IMR-90 (cell line): ENCODE measurements around the gene SNX3. TPM values are rescaled to one million over a fixed set of nuclear protein-coding genes. Genes with fewer than 3 reads are reported as not detected.

ENCODE experiments used
- ATAC-seq: fragments of 200-7000 bp; cut with Tn5 transposase; 2 replicates; pipeline ENCODE4 v1.9.1; 2020; ENCODE audit warnings: low read depth, mild to moderate bottlenecking, moderate library complexity
- BruUV-seq: library from RNA; stranded (reverse); fragments of 400-500 nt; replicated peaks from 2 replicates; lab custom pipeline; 2021; lab: Mats Ljungman, UMichigan
- CTCF ChIA-PET: fragments of 300-600 bp; formaldehyde crosslinking; extraction: SDS; loops from one replicate; lab custom pipeline; 2021; ENCODE audit warnings: antibody characterized with exemption; lab: Yijun Ruan, JAX
- POLR2A ChIA-PET: fragments of 300-600 bp; sonication (Branson Sonifier 250); formaldehyde crosslinking; loops from one replicate; lab custom pipeline; 2022; ENCODE audit warnings: antibody characterized with exemption; ENCODE audit not compliant: unreplicated experiment; lab: Charles Lee
- DNase-seq: peaks from one replicate; pipeline ENCODE4 v3.0.0; 2013
- H2AFZ ChIP-seq: replicated peaks from 2 replicates; pipeline ENCODE3; 2013; ENCODE audit warnings: low read length, mild to moderate bottlenecking; ENCODE audit not compliant: poor library complexity
- H2AK5ac ChIP-seq: 2 replicates; pipeline ENCODE4 v1.6.1; 2013; ENCODE audit warnings: low read depth, low read length, inconsistent platforms
- H2AK9ac ChIP-seq: replicated peaks from 2 replicates; pipeline ENCODE3; 2013; ENCODE audit warnings: mild to moderate bottlenecking, low read depth, low read length, moderate library complexity; ENCODE audit not compliant: poor library complexity
- H2BK120ac ChIP-seq: 2 replicates; pipeline ENCODE4 v1.6.1; 2013; ENCODE audit warnings: low read depth, low read length, inconsistent platforms
- H2BK15ac ChIP-seq: 3 replicates; pipeline ENCODE4 v1.6.1; 2013; ENCODE audit warnings: low read depth, low read length, inconsistent platforms
- H2BK20ac ChIP-seq: 2 replicates; pipeline ENCODE4 v1.6.1; 2013; ENCODE audit warnings: low read depth, mild to moderate bottlenecking, inconsistent platforms, low read length, moderate library complexity
- H2BK5ac ChIP-seq: 2 replicates; pipeline ENCODE4 v1.6.1; 2013; ENCODE audit warnings: mild to moderate bottlenecking, low read depth, low read length, inconsistent platforms; ENCODE audit not compliant: poor library complexity, severe bottlenecking
- H3K14ac ChIP-seq: replicated peaks from 2 replicates; pipeline ENCODE4 v1.6.1; 2013; ENCODE audit warnings: low read depth, low read length, inconsistent platforms
- H3K18ac ChIP-seq: 2 replicates; pipeline ENCODE4 v1.6.1; 2013; ENCODE audit warnings: low read depth, low read length, control low read depth
- H3K23ac ChIP-seq: 2 replicates; pipeline ENCODE4 v1.6.1; 2013; ENCODE audit warnings: low read depth, low read length, inconsistent platforms
- H3K27ac ChIP-seq: 2 replicates; pipeline ENCODE4 v1.5.1; 2013; ENCODE audit warnings: mild to moderate bottlenecking, control low read depth, low read length; ENCODE audit not compliant: insufficient read depth
- H3K27me3 ChIP-seq: 2 replicates; pipeline ENCODE4 v1.6.1; 2013; ENCODE audit warnings: low read length; ENCODE audit not compliant: control insufficient read depth, insufficient read depth
- H3K36me3 ChIP-seq: 2 replicates; pipeline ENCODE4 v1.6.1; 2013; ENCODE audit warnings: low read length, mixed read lengths; ENCODE audit not compliant: control insufficient read depth, insufficient read depth
- H3K4ac ChIP-seq: 2 replicates; pipeline ENCODE4 v1.6.1; 2013; ENCODE audit warnings: low read depth, low read length, inconsistent platforms
- H3K4me1 ChIP-seq: 2 replicates; pipeline ENCODE4 v1.6.1; 2013; ENCODE audit warnings: low read length, mixed read lengths; ENCODE audit not compliant: control insufficient read depth, insufficient read depth
- H3K4me2 ChIP-seq: 2 replicates; pipeline ENCODE4 v1.6.1; 2013; ENCODE audit warnings: low read depth, mild to moderate bottlenecking, control low read depth, low read length, moderate library complexity
- H3K4me3 ChIP-seq: 2 replicates; pipeline ENCODE4 v1.5.1; 2013; ENCODE audit warnings: low read depth, mild to moderate bottlenecking, control low read depth, low read length, moderate library complexity; ENCODE audit not compliant: insufficient read depth
- H3K56ac ChIP-seq: 2 replicates; pipeline ENCODE4 v1.6.1; 2013; ENCODE audit warnings: low read length, inconsistent platforms; ENCODE audit not compliant: insufficient read depth; ENCODE audit errors: extremely low read depth
- H3K79me1 ChIP-seq, 2 experiments: 2 replicates each; pipeline ENCODE4 v1.6.1; 2013; ENCODE audit warnings: low read length in 2 of 2, inconsistent platforms in 1 of 2, low read depth in 1 of 2
- H3K9ac ChIP-seq: 2 replicates; pipeline ENCODE4 v1.6.1; 2013; ENCODE audit warnings: low read depth, low read length, control low read depth
- H3K9me1 ChIP-seq: 2 replicates; pipeline ENCODE4 v1.6.1; 2013; ENCODE audit warnings: low read length, inconsistent platforms; ENCODE audit not compliant: insufficient read depth
- H3K9me3 ChIP-seq: 2 replicates; pipeline ENCODE4 v1.6.1; 2013; ENCODE audit warnings: low read length; ENCODE audit not compliant: control insufficient read depth, insufficient read depth
- H4K20me1 ChIP-seq: 2 replicates; pipeline ENCODE4 v1.6.1; 2013; ENCODE audit warnings: low read length, inconsistent platforms; ENCODE audit not compliant: insufficient read depth
- H4K5ac ChIP-seq: 2 replicates; pipeline ENCODE4 v1.6.1; 2013; ENCODE audit warnings: mild to moderate bottlenecking, low read depth, low read length, control low read depth
- H4K8ac ChIP-seq, 2 experiments: 2 replicates each; pipeline ENCODE4 v1.6.1; 2013; ENCODE audit warnings: low read depth in 2 of 2, low read length in 2 of 2, control low read depth in 1 of 2, inconsistent platforms in 1 of 2
- H4K91ac ChIP-seq: 2 replicates; pipeline ENCODE4 v1.6.1; 2013; ENCODE audit warnings: low read depth, low read length, inconsistent platforms; ENCODE audit not compliant: insufficient read depth
- BHLHE40 ChIP-seq: fragments of 150-350 bp; IDR thresholded peaks from 2 replicates; pipeline ENCODE4 v1.6.1; 2016; ENCODE audit warnings: mild to moderate bottlenecking, low read depth, low read length
- CHD1 ChIP-seq: IDR thresholded peaks from 2 replicates; pipeline ENCODE4 v1.6.1; 2012; ENCODE audit warnings: low read depth, low read length, improper control_type of control experiment
- WGBS, 2 experiments: methylation state at CpG; one replicate each; pipeline versions ENCODE4 v1.1.5 to v1.1.7; 2013; ENCODE audit warnings: missing lambda C conversion rate in 2 of 2; ENCODE audit not compliant: insufficient read length in 1 of 2; ENCODE audit errors: extremely low coverage in 2 of 2; 5-methylcytosine and 5-hydroxymethylcytosine counted together
- dilution Hi-C: fragments of 300-500 bp; cut with HindIII; formaldehyde crosslinking; loops from one replicate; pipeline ENCODE4 v1.14.3; 2018; ENCODE audit warnings: low sequenced_read_pairs; ENCODE audit not compliant: unreplicated experiment
- in situ Hi-C: fragments of 300-500 bp; cut with MboI; formaldehyde crosslinking; loops from 3 replicates; pipeline ENCODE4 v1.14.3; 2019; ENCODE audit warnings: low sequenced_read_pairs, inconsistent platforms, mixed read lengths
- intact Hi-C: fragments of 100-400 bp; cut with micrococcal nuclease; formaldehyde crosslinking; loops from 2 replicates; pipeline ENCODE4 v1.10.0; 2022
- polyA plus RNA-seq, 3 experiments: library from polyadenylated mRNA; depleted of rRNA; stranded (reverse); fragments of >200 nt; gene quantifications; 2 replicates each; pipeline ENCODE4 v1.2.3, GENCODE V29; 2012; ENCODE audit warnings: low replicate concordance in 1 of 3
- total RNA-seq: library from RNA; depleted of rRNA; stranded (reverse); fragments of >200 nt; gene quantifications from 2 replicates; pipeline ENCODE4 v1.2.3, GENCODE V29; 2012

Gene SNX3
- total and polyA plus RNA-seq, 2 of the 4 experiments (the other 2 are of a cell fraction), result 105 to 159 TPM

DNA sequence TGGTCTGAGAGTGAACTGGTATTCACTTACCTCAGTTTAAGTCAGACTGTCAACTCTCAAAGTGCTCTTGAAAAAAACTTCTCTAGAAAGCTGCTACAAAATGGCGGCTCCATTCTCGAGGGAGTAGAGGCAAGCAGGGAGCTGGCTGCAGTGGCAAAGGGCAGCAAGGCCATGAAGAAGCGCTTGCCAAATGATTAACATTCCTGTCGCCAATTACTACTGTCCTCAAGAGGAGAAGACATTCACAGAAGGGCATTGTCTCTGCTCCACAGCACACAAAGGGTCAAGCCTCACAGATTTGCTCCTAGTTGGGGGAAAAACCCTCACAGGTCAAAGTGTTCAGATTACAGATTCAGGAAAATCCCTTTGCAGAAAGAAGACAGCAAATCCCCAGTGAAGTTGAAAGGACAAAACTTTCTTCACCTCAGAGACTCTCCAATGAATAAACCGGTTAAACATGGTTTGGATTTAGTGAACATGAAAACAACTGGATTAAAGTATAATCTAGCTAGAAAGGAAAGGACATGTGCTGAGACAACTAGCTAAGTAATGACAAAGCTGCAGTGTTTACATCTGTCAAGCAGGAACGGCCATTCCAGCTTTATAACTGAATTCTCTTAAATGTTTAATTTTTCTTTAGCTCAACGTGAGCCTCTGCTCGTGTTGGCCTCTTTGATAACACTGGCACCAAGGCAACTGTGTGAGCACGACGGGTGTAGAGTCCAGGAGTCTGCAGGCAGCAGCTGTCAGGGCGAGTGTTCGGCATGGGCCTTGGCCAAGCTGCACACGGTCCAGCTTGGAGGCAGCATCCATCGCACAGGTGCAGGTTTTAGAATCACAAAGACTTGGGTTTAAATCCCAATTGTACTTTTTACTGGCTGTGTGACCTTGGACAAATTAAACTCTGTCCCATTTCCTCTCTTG lies 57.4 kb downstream of the SNX3 start:
- no TSS peak for BruUV-seq
- no peak overlapping the region for H2AFZ ChIP-seq
- DNase-seq, result no peak
- no peak overlapping the region for H2BK20ac ChIP-seq
- no peak overlapping the region for H3K18ac ChIP-seq
- H2AK9ac ChIP-seq, result no peak overlapping the region
- H2AK5ac ChIP-seq, result no peak overlapping the region
- ChIA-PET CTCF (interaction anchor here (0.6 kb wide), 1 partner anchor 45 kb away, joined by 4 read pairs; no protein-coding TSS in a partner anchor), POLR2A (no interaction called here)
- no peak overlapping the region for H2BK15ac ChIP-seq
- H3K4me1 ChIP-seq, result no peaks in the 10 kb centered on the region
- H3K36me3 ChIP-seq, result peaks cover 3% of the 10 kb centered on the region
- ATAC-seq, result no peak
- H3K9me3 ChIP-seq, result no peaks in the 10 kb centered on the region
- H2BK5ac ChIP-seq, result no peak overlapping the region
- no peak overlapping the region for H3K4me2 ChIP-seq
- no peaks in the 10 kb centered on the region for H3K27me3 ChIP-seq
- no peak overlapping the region for H2BK120ac ChIP-seq
- intact Hi-C loops (no loop called here), dilution Hi-C loops (no loop called here), in situ Hi-C loops (no loop called here)
- TF ChIP-seq BHLHE40, result no peak
- no peak for TF ChIP-seq CHD1
- H3K27ac ChIP-seq, result no peak overlapping the region
- no peak overlapping the region for H4K8ac ChIP-seq
- H4K91ac ChIP-seq, result no peak overlapping the region
- no peak overlapping the region for H3K9ac ChIP-seq
- no peak overlapping the region for H3K23ac ChIP-seq
- no peak overlapping the region for H4K5ac ChIP-seq
- H3K4me3 ChIP-seq, result no peak overlapping the region
- no peaks in the 10 kb centered on the region for H3K9me1 ChIP-seq
- 69% methylated on average over 7 of the region's 14 CpGs; no CpG with 5 or more reads in 1 of the 2 experiments for WGBS, 2 experiments
- H3K4ac ChIP-seq, result no peak overlapping the region
- no peak overlapping the region for H3K14ac ChIP-seq
- H3K56ac ChIP-seq, result no peak overlapping the region
- H3K79me1 ChIP-seq, result no peaks in the 10 kb centered on the region
- H4K20me1 ChIP-seq, result no peaks in the 10 kb centered on the region
